Uterus (tissue), 2 donors: ENCODE results near the gene KLF1.

Source experiments
- POLR2A ChIP-seq, 2 donors: fragments of 450-650 bp; IDR thresholded peaks; one replicate each; pipeline ENCODE4 v1.6.1; 2016; ENCODE audit warnings: antibody characterized with exemption in 2 of 2, mild to moderate bottlenecking in 1 of 2, moderate library complexity in 1 of 2
- TF ChIP-seq, protein P1 (sequence below), 4 experiments: fragments of 200-600 bp in 2 of 4; fragments of 450-650 bp in 2 of 4; sonication (generic) in 2 of 4; IDR thresholded peaks; one replicate each; pipeline ENCODE4 v1.5.1; 2016 to 2019; ENCODE audit warnings: antibody characterized with exemption in 4 of 4, mild to moderate bottlenecking in 2 of 4, moderate library complexity in 1 of 4

DNA sequence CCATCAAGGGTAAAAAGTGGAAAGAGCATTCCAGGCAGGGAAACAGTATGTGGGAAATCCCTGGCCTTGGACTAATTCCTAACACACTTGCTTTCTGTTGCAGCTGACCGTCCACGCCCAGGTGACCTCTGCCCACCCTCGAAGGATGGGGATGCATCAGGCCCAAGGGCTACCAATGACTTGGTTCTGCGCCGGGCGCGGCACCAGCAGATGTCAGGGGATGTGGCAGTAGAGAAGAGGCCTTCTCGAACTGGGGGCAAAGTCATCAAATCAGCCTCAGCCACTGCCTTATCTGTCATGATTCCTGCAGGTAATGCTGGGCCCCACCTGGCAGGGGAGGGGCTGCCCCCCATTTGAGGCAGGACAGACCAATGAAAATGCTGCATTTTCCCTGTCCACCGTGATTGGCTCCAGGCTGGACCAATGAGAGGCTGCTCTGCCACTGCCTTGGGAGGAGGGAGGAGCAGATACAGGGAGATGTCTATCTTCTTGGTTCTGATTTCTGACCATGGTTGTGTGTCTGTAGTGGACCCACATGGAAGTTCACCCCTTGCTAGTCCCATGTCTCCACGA is 18.4 kb downstream of the KLF1 start:
- TF ChIP-seq, protein P1, sequence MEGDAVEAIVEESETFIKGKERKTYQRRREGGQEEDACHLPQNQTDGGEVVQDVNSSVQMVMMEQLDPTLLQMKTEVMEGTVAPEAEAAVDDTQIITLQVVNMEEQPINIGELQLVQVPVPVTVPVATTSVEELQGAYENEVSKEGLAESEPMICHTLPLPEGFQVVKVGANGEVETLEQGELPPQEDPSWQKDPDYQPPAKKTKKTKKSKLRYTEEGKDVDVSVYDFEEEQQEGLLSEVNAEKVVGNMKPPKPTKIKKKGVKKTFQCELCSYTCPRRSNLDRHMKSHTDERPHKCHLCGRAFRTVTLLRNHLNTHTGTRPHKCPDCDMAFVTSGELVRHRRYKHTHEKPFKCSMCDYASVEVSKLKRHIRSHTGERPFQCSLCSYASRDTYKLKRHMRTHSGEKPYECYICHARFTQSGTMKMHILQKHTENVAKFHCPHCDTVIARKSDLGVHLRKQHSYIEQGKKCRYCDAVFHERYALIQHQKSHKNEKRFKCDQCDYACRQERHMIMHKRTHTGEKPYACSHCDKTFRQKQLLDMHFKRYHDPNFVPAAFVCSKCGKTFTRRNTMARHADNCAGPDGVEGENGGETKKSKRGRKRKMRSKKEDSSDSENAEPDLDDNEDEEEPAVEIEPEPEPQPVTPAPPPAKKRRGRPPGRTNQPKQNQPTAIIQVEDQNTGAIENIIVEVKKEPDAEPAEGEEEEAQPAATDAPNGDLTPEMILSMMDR (IDR thresholded peaks at IDR 0.05) = no peak
- TF ChIP-seq POLR2A (IDR thresholded peaks at IDR 0.05) = no peak
